Psoas muscle (tissue), 8 donors: ENCODE measurements around the gene C19orf38. TPM values are rescaled to one million over a fixed set of nuclear protein-coding genes. Genes with fewer than 3 reads are reported as not detected.

Source experiments
- ATAC-seq, 4 donors: fragments of 200-7000 bp; cut with Tn5 transposase; one replicate each; pipeline ENCODE4 v1.9.1; 2020; ENCODE audit warnings: moderate library complexity in 3 of 4, mild to moderate bottlenecking in 2 of 4
- DNase-seq, 2 donors: peaks; one replicate each; pipeline ENCODE4 v3.0.0-alpha.2; 2020
- H3K27ac ChIP-seq: fragments of 200-600 bp; one replicate; pipeline ENCODE4 v1.8.0; 2022
- H3K27me3 ChIP-seq, 3 donors: fragments of 200-600 bp in 1 of 3; one replicate each; pipeline versions ENCODE4 v1.6.1 to v1.8.0; 2013 to 2022; ENCODE audit warnings: low read length in 2 of 3, mild to moderate bottlenecking in 2 of 3, moderate library complexity in 1 of 3; ENCODE audit not compliant: insufficient read depth in 3 of 3
- H3K36me3 ChIP-seq, 2 donors: fragments of 200-600 bp in 1 of 2; one replicate each; pipeline versions ENCODE4 v1.6.1 to v1.8.0; 2013 to 2022; ENCODE audit warnings: low read depth in 1 of 2, mild to moderate bottlenecking in 1 of 2, moderate library complexity in 1 of 2; ENCODE audit not compliant: insufficient read depth in 1 of 2
- H3K4me1 ChIP-seq: fragments of 200-600 bp; one replicate; pipeline ENCODE4 v1.8.0; 2022
- H3K4me3 ChIP-seq: fragments of 200-600 bp; one replicate; pipeline ENCODE4 v1.8.0; 2022; ENCODE audit warnings: mild to moderate bottlenecking
- H3K9me3 ChIP-seq: fragments of 200-600 bp; one replicate; pipeline ENCODE4 v1.8.0; 2022
- CTCF ChIP-seq: fragments of 200-600 bp; IDR thresholded peaks from one replicate; pipeline ENCODE4 v1.8.0; 2022; ENCODE audit warnings: antibody characterized with exemption
- whole genome bisulfite sequencing, 3 donors: extraction: QIAGEN DNeasy Blood & Tissue Kit; methylation state at CpG; one replicate each; pipeline versions ENCODE4 v1.1.6 to v1.1.7; 2013; 5-methylcytosine and 5-hydroxymethylcytosine counted together
- intact Hi-C, 2 donors: fragments of 100-400 bp; cut with DNase I; formaldehyde crosslinking; loops; one replicate each; pipeline versions ENCODE4 v1.11.0 to v1.14.2; 2022
- polyA plus RNA-seq, 3 donors: library from polyadenylated mRNA; stranded (reverse); fragments of 200-250 nt; gene quantifications; one replicate each; pipeline ENCODE4 v1.2.3, GENCODE V29; 2013
- total RNA-seq, 4 donors: library from RNA; stranded (reverse); fragmentation: NEBNext Ultra II Directional in 2 of 4; extraction: Animal tissue kit (Norgen Biotek cat#: 25700) in 2 of 4; gene quantifications; one replicate each; pipeline versions ENCODE4 v1.2.1 to v1.2.4, GENCODE V29; 2021 to 2023
- donor health status: healthy with polysubstance abuse.
- donor health status: DM: no; HTN: no; CAD: no; lungs with moderate emphysema.
- donor health status: Bipolar disorder and iron deficiency.
- donor health status: healthy.
- donor health status: DM: yes; HTN: yes; CAD: no.
- donor health status: DM: no; HTN: no; CAD: no.
- donor health status: DM: no; HTN: no; CAD: no.
- donor health status: DM: yes; HTN: yes; CAD: no.

The C19orf38 gene
- total and polyA plus RNA-seq, 7 donors = 0.30 to 2.9 (median 1.3) TPM

- Histone ChIP-seq H3K27ac (peak overlapping the region; percentile 71), H3K36me3 (no peaks in the 10 kb centered on the region), H3K9me3 (no peaks in the 10 kb centered on the region), H3K27me3 (no peaks in the 10 kb centered on the region), H3K4me1 (peaks cover 69% of the 10 kb centered on the region), H3K4me3 (no peak overlapping the region)
- no peak for TF ChIP-seq CTCF
- DNase-seq = no peak
- intact Hi-C loops = no loop called here
- 58 to 69% (median 66%) methylated on average over 19 to 20 of the region's 20 CpGs for WGBS, 3 donors
- ATAC-seq = no peak
Observed at GRCh38 chr19:10885201-10886169, 37.3 kb downstream of the C19orf38 start.

DNA sequence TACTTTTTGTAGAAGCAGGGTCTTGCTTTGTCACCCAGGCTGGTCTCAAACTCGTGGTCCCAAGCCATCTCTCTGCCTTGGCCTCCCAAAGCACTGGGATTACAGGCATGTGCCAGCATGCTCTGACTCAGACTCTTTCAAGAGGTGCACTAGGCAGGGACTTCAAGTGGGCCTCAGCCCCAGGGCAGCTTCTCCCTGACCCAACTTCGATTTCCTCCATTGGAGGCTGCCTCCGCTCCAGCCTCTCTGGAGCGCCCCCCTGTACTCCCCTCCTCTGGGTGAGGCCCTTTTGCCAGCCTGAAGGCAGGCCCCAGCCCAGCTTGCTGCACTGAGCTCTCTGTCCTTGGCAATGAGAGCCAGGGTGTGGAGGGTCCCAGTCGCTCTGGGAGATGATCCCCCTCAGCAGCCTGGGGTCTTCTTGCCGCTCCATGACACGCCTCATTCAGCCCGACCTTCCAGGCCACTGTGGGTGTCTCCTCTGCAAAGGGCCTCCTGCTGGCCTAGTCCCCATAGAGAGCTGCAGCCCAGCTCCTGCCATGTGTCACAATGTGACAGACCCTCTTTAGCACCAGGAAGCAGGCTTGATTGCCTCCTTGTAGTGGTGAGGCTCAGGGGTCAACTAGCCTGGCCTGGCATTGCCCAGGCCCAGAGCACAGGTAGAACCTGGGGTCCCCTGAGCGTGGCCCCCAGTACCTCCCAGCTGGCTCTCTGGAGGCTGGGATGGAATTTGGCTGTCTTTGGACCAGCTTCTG, 39.6 kb downstream of the C19orf38 start:
- Histone ChIP-seq H3K4me3 (no peak overlapping the region), H3K4me1 (peaks cover 66% of the 10 kb centered on the region), H3K27me3 (no peaks in the 10 kb centered on the region), H3K27ac (peak overlapping the region; percentile 64), H3K36me3 (no peaks in the 10 kb centered on the region), H3K9me3 (no peaks in the 10 kb centered on the region)
- 67 to 80% (median 71%) methylated on average over 9 of the region's 9 CpGs for WGBS, 3 donors
- intact Hi-C loops = no loop called here
- no peak for TF ChIP-seq CTCF
- ATAC-seq (peak in 2 of 4 donors; percentile 22 to 24), DNase-seq (no peak)

DNA sequence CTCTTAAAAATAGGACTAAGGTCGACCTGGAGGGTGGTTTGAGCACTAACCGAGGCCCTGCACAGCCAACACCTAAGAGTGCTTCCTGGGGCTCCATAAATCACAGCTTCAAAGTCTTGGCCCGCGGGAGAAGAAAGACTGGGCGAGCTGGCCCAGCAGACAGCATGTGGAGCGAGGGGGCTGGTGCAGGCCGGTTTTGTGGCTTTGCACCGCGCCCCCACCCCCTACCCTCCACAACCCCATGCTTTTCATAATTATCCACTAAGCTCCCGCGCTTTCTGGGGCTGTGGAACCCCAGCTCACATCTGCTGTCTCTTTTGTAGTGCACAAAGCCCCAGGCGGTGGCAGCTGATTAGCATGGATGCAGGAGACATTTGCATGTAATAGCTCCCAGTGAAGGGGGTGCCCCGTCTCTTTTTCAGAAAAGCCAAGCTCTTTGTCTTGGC, 40.2 kb downstream of the C19orf38 start:
- intact Hi-C loops = no loop called here
- Histone ChIP-seq H3K4me1 (peaks cover 71% of the 10 kb centered on the region), H3K36me3 (no peaks in the 10 kb centered on the region), H3K27me3 (no peaks in the 10 kb centered on the region), H3K4me3 (no peak overlapping the region), H3K27ac (peak overlapping the region; percentile 64), H3K9me3 (no peaks in the 10 kb centered on the region)
- ATAC-seq = no peak
- 32 to 44% (median 33%) methylated on average over 13 of the region's 13 CpGs for WGBS, 3 donors
- DNase-seq = no peak
- no peak for TF ChIP-seq CTCF

DNA sequence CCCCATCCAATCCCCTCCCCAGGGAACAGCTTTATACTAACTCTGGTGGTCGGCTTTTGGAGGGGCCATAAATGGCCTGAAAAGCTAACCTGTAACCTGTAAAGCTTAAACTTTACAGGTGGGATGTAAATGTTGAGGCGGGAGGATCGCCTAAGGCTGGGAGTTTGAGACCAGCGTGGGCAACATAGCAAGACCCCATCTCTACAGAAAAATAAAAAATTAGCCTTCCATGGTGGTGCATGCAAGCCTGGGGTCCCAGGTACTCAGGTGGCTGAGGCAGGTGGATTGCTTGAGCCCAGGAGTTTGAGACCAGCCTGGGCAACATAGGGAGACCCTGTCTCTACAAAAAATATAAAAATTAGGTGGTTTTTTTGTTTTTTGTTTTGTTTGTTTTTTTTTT, 41.7 kb downstream of the C19orf38 start:
- peaks cover 73% of the 10 kb centered on the region for H3K4me1 ChIP-seq
- intact Hi-C loops = no loop called here
- no peak overlapping the region for H3K4me3 ChIP-seq
- no peaks in the 10 kb centered on the region for H3K36me3 ChIP-seq
- H3K27ac ChIP-seq = peak overlapping the region; percentile 24
- ATAC-seq (no peak), DNase-seq (no peak)
- no peaks in the 10 kb centered on the region for H3K9me3 ChIP-seq
- no peaks in the 10 kb centered on the region for H3K27me3 ChIP-seq
- no peak for TF ChIP-seq CTCF
- WGBS, 3 donors = 95 to 98% (median 97%) methylated on average over 4 of the region's 4 CpGs
